Activated T-cell treated with anti-CD3 and anti-CD28 coated beads, Interleukin-2, amount 50 U/mL, for 72 hours (primary cell): Measurements from ENCODE around the gene CCDC81. TPM values are rescaled to one million over a fixed set of nuclear protein-coding genes. Genes with fewer than 3 reads are reported as not detected.

Experiments used
- ATAC-seq, 2 donors: fragments of 150-1000 bp; cut with Tn5 transposase; replicated peaks in 1 of 2; 2 replicates each; pipeline ENCODE4 v1.10.0; 2021; ENCODE audit warnings: moderate library complexity in 2 of 2, mild to moderate bottlenecking in 1 of 2
- DNase-seq, 2 donors: peaks; one replicate each; pipeline ENCODE4 v3.0.0; 2021 to 2022; ENCODE audit warnings: mixed read lengths in 1 of 2
- H3K27ac Mint-ChIP-seq: one replicate; pipeline ENCODE4 v1.8.0; 2022; ENCODE audit warnings: mild to moderate bottlenecking, moderate library complexity, mixed read lengths
- H3K27me3 Mint-ChIP-seq: one replicate; pipeline ENCODE4 v1.8.0; 2022; ENCODE audit warnings: low read depth, mixed read lengths
- H3K36me3 Mint-ChIP-seq, 2 donors: one replicate each; pipeline ENCODE4 v1.8.0; 2022; ENCODE audit warnings: mixed read lengths in 2 of 2, mild to moderate bottlenecking in 1 of 2; ENCODE audit not compliant: insufficient read depth in 2 of 2
- H3K4me1 Mint-ChIP-seq: one replicate; pipeline ENCODE4 v1.8.0; 2022; ENCODE audit warnings: low read depth, mixed read lengths
- H3K4me3 Mint-ChIP-seq, 2 donors: one replicate each; pipeline ENCODE4 v1.8.0; 2022; ENCODE audit warnings: mild to moderate bottlenecking in 2 of 2, mixed read lengths in 2 of 2, moderate library complexity in 2 of 2
- H3K9me3 Mint-ChIP-seq, 2 donors: one replicate each; pipeline ENCODE4 v1.8.0; 2022; ENCODE audit warnings: mixed read lengths in 2 of 2
- total RNA-seq, 2 donors: library from RNA; stranded (reverse); gene quantifications; one replicate each; pipeline ENCODE4 v1.2.3, GENCODE V29; 2022

CCDC81 gene
- total RNA-seq, 2 donors from 2014 or later = 0.44 to 0.77 TPM

DNA sequence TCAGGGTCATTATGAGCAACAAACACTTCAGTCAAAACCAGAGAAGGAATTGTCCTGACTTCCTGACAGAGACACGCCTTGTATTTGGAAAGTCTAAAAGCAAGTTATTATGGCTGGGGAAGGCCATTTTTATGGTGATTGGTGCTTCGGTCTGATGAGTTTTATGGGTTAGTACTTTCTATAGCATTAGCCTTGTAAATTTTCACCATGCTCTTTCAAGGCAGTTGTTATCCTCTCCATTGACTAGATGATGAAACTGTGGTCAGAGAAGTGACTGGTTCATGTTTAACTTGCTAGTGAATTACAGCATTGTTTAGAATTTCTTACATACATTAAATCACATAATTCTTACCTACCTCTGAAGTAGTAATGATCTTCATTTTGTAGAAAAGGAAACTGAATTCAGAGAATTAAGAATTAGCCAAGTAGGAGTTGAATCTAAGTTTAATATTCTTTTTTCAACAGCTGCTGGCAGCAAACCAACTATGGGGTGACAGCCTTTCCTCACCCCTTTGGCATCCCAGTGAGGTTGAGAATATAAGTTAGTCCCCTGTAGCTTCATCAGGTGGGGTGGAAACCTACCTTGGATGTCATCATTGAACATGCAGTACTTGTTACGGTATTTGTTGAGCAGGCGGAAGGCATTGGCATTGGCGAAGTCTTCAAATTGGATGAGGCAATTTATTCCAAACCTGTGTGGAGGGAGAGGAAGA lies 90.0 kb downstream of the CCDC81 start:
- ATAC-seq = no peak
- Mint-ChIP-seq H3K27ac (no peak overlapping the region), H3K4me1 (no peaks in the 10 kb centered on the region)

DNA sequence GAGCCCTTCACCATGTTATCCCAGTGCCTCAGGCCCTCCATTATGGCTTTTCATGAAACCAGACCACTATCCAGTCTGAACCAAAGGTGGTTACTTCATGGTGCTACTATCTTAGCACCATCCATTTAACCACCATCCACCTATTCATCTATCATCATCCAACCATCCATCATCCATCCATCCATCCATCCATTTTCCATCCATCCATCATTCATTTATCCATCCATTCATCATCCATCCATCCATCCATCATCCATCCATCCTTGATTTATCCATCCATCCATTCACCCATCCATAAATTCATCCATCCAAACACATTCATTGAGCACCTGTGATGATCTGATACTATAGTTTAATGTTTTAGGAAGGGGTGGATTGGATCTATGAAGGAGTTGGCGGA lies 93.5 kb downstream of the CCDC81 start:
- Mint-ChIP-seq H3K4me3 (no peak overlapping the region), H3K27ac (no peak overlapping the region), H3K27me3 (no peaks in the 10 kb centered on the region), H3K4me1 (no peaks in the 10 kb centered on the region), H3K9me3 (peaks cover 0 to 2% of the 10 kb centered on the region in 2 donors), H3K36me3 (no peaks in the 10 kb centered on the region)
- no peak for ATAC-seq
- DNase-seq = no peak

More for the DNA sequence above, 90.0 kb downstream of the CCDC81 start:
- no peaks in the 10 kb centered on the region for H3K36me3 Mint-ChIP-seq
- no peak for DNase-seq
- no peaks in the 10 kb centered on the region for H3K27me3 Mint-ChIP-seq
- H3K4me3 Mint-ChIP-seq = no peak overlapping the region
- peaks cover 0 to 2% of the 10 kb centered on the region in 2 donors for H3K9me3 Mint-ChIP-seq

DNA sequence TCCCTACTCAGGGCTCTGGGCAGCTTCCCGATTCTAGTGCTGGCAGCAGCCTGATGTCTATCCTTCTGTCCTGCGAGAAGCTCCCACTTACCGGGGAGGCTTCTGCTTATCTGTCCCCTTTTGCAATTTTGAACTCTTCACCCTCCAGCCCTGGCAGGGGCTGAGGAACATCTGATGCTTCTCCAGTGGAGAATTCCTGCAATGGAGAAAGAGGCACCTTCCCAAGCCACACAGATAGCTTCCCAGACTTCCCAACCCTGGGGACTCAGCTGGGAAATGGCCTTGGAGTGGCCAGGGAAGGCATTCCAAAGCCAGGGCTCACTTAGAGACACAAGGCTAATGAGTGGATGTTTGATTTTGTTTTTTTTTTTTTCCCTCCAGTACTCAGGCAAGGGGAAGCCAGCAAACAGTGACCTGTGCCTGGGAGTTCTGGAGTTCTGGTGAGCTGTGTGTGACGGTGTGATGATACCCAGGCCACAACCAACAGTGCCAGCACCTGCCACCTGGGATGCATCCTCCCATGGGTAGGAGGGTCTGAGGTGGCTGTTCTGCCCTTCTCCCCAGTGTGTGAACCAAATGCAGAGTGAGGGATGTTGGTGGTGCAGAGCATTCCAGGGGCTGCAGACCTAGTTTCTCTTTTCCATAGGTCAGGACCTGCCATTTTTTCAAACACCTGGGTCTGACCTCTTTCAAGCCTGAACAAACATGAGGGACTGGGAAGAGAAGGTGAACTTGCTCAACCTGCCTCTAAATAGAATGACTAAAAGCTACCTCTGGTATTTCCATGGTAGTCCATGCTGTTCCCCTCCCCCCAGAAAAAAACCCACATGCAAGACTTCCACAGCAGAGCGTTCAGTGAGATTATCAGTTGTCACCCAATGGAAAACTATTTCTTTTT lies 95.1 kb downstream of the CCDC81 start:
- peaks cover 0 to 2% of the 10 kb centered on the region in 2 donors for H3K9me3 Mint-ChIP-seq
- no peak for DNase-seq
- H3K4me1 Mint-ChIP-seq = no peaks in the 10 kb centered on the region
- ATAC-seq = no peak
- no peak overlapping the region for H3K27ac Mint-ChIP-seq
- no peaks in the 10 kb centered on the region for H3K27me3 Mint-ChIP-seq
- H3K36me3 Mint-ChIP-seq = no peaks in the 10 kb centered on the region
- no peak overlapping the region for H3K4me3 Mint-ChIP-seq

Other genes with a start within 250 kb of the CCDC81 start
- 10 to 100 TPM; 57.2 to 73.2 TPM for gene EED, start 130.1 kb upstream of the CCDC81 start, total RNA-seq
- gene HIKESHI, start 72.6 kb upstream of the CCDC81 start, total RNA-seq = 10 to 100 TPM; 63.8 to 64.0 TPM